Measurements from ENCODE around the gene RASGRF1.

RASGRF1 gene

GRCh38 chr15:79094611-79095021 lies 4.0 kb upstream of the RASGRF1 start:
- no peak for FAIRE-seq

GRCh38 chr15:79093352-79093935 lies 2.9 kb upstream of the RASGRF1 start:
- no peak for DNase-seq (ENCODE audit: low spot score)

More at GRCh38 chr15:79094611-79095021, 4.0 kb upstream of the RASGRF1 start:
- no peak for DNase-seq (ENCODE audit: low spot score)

GRCh38 chr15:79092382-79092781 lies 1.8 kb upstream of the RASGRF1 start:
- FAIRE-seq (no peak), DNase-seq (ENCODE audit: low spot score) (no peak)

More at GRCh38 chr15:79093352-79093935, 2.9 kb upstream of the RASGRF1 start:
- no peak for FAIRE-seq

GRCh38 chr15:79091204-79091867 lies 756 bp upstream of the RASGRF1 start:
- DNase-seq (ENCODE audit: low spot score) (peak; percentile 63), FAIRE-seq (no peak)

- FAIRE-seq (no peak), DNase-seq (ENCODE audit: low spot score) (no peak)
These were observed 592 bp downstream of the RASGRF1 start for GRCh38 chr15:79089890-79090486.

- no peak for FAIRE-seq
- no peak for DNase-seq (ENCODE audit: low spot score)
These were observed 1.2 kb downstream of the RASGRF1 start for GRCh38 chr15:79089331-79089889.

- DNase-seq (ENCODE audit: low spot score) (no peak), FAIRE-seq (no peak)
These were observed 2.0 kb downstream of the RASGRF1 start for GRCh38 chr15:79088426-79089205.

- FAIRE-seq (no peak), DNase-seq (ENCODE audit: low spot score) (no peak)
These were observed 3.8 kb downstream of the RASGRF1 start for GRCh38 chr15:79086814-79087213.

GRCh38 chr15:79084308-79084968 lies 6.1 kb downstream of the RASGRF1 start:
- DNase-seq (ENCODE audit: low spot score) (no peak), FAIRE-seq (no peak)

GRCh38 chr15:79083154-79083553 lies 7.4 kb downstream of the RASGRF1 start:
- FAIRE-seq: no peak
- DNase-seq (ENCODE audit: low spot score): no peak

GRCh38 chr15:79082363-79083070 lies 8.1 kb downstream of the RASGRF1 start:
- DNase-seq (ENCODE audit: low spot score) (no peak), FAIRE-seq (no peak)

GRCh38 chr15:79078763-79079410 lies 11.7 kb downstream of the RASGRF1 start:
- FAIRE-seq (no peak), DNase-seq (ENCODE audit: low spot score) (no peak)

GRCh38 chr15:79078003-79078402 lies 12.6 kb downstream of the RASGRF1 start:
- FAIRE-seq (no peak), DNase-seq (ENCODE audit: low spot score) (no peak)

- FAIRE-seq: no peak
- no peak for DNase-seq (ENCODE audit: low spot score)
These were observed 13.9 kb downstream of the RASGRF1 start for GRCh38 chr15:79076661-79077060.

- no peak for DNase-seq (ENCODE audit: low spot score)
- no peak for FAIRE-seq
These were observed 15.3 kb downstream of the RASGRF1 start for GRCh38 chr15:79075256-79075655.

GRCh38 chr15:79073336-79073735 lies 17.2 kb downstream of the RASGRF1 start:
- DNase-seq (ENCODE audit: low spot score) (no peak), FAIRE-seq (no peak)

GRCh38 chr15:79071901-79072300 lies 18.7 kb downstream of the RASGRF1 start:
- FAIRE-seq (no peak), DNase-seq (ENCODE audit: low spot score) (no peak)

- FAIRE-seq (no peak), DNase-seq (ENCODE audit: low spot score) (no peak)
These were observed 21.8 kb downstream of the RASGRF1 start for GRCh38 chr15:79068790-79069189.

- FAIRE-seq (no peak), DNase-seq (ENCODE audit: low spot score) (no peak)
These were observed 22.6 kb downstream of the RASGRF1 start for GRCh38 chr15:79067969-79068368.
